Liver (tissue), 9 donors: ENCODE data around the gene PXMP4. TPM values are rescaled to one million over a fixed set of nuclear protein-coding genes. Genes with fewer than 3 reads are reported as not detected.

Experiments used
- DNase-seq: peaks from one replicate; pipeline ENCODE4 v3.0.0-alpha.2; 2017; ENCODE audit warnings: low spot score
- H3K27ac ChIP-seq, 2 donors: one replicate each; pipeline ENCODE4 v1.7.0; 2013; ENCODE audit warnings: inconsistent platforms in 2 of 2, low read length in 2 of 2, control low read depth in 1 of 2, low read depth in 1 of 2, mild to moderate bottlenecking in 1 of 2
- H3K27me3 ChIP-seq, 4 donors: one replicate each; pipeline versions ENCODE4 v1.6.1 to v1.7.0; 2013; ENCODE audit warnings: low read length in 3 of 4, inconsistent platforms in 1 of 4, mild to moderate bottlenecking in 1 of 4, moderate library complexity in 1 of 4; ENCODE audit not compliant: control insufficient read depth in 4 of 4, insufficient read depth in 4 of 4
- H3K36me3 ChIP-seq, 4 donors: one replicate each; pipeline versions ENCODE4 v1.6.1 to v1.7.0; 2013; ENCODE audit warnings: low read length in 3 of 4, mild to moderate bottlenecking in 3 of 4, low read depth in 1 of 4, moderate library complexity in 1 of 4; ENCODE audit not compliant: control insufficient read depth in 4 of 4, insufficient read depth in 3 of 4
- H3K4me1 ChIP-seq, 4 donors: one replicate each; pipeline versions ENCODE4 v1.6.1 to v1.7.0; 2013; ENCODE audit warnings: low read length in 3 of 4, mild to moderate bottlenecking in 3 of 4, moderate library complexity in 1 of 4; ENCODE audit not compliant: control insufficient read depth in 4 of 4, insufficient read depth in 4 of 4
- H3K4me3 ChIP-seq, 3 donors: one replicate each; pipeline versions ENCODE4 v1.6.1 to v1.7.0; 2013; ENCODE audit warnings: low read length in 3 of 3, control low read depth in 1 of 3, low read depth in 1 of 3, mild to moderate bottlenecking in 1 of 3
- H3K9ac ChIP-seq, 2 donors: one replicate each; pipeline ENCODE4 v1.7.0; 2013; ENCODE audit warnings: low read length in 2 of 2, mild to moderate bottlenecking in 2 of 2, moderate library complexity in 2 of 2, control low read depth in 1 of 2, low read depth in 1 of 2
- H3K9me3 ChIP-seq, 4 donors: one replicate each; pipeline versions ENCODE4 v1.6.1 to v1.7.0; 2013; ENCODE audit warnings: low read length in 3 of 4; ENCODE audit not compliant: control insufficient read depth in 4 of 4
- CTCF ChIP-seq: fragments of 150-350 bp; IDR thresholded peaks from 2 replicates; pipeline ENCODE4 v1.5.1; 2017; ENCODE audit warnings: improper control_type of control experiment, low read depth, low read length; ENCODE audit not compliant: missing input control
- EGR1 ChIP-seq, 2 donors: IDR thresholded peaks; 2 replicates each; pipeline ENCODE4 v1.6.1; 2016 to 2018; ENCODE audit warnings: antibody characterized with exemption in 2 of 2, low read depth in 2 of 2
- FOXA1 ChIP-seq: IDR thresholded peaks from 2 replicates; pipeline ENCODE4 v1.6.1; 2016; ENCODE audit warnings: antibody characterized with exemption
- FOXA2 ChIP-seq: IDR thresholded peaks from 2 replicates; pipeline ENCODE4 v1.6.1; 2016; ENCODE audit warnings: antibody characterized with exemption
- GABPA ChIP-seq, 2 donors: IDR thresholded peaks in 1 of 2; conservative IDR thresholded peaks in 1 of 2; 2 replicates each; pipeline ENCODE4 v1.6.1; 2016; ENCODE audit warnings: antibody characterized with exemption in 2 of 2, mild to moderate bottlenecking in 1 of 2, moderate library complexity in 1 of 2
- HNF4A ChIP-seq, 2 donors: conservative IDR thresholded peaks; 2 replicates each; pipeline ENCODE4 v1.6.1; 2016; ENCODE audit warnings: antibody characterized with exemption in 2 of 2, mild to moderate bottlenecking in 2 of 2
- HNF4G ChIP-seq: IDR thresholded peaks from 2 replicates; pipeline ENCODE4 v1.6.1; 2016; ENCODE audit warnings: antibody characterized with exemption
- JUND ChIP-seq, 2 donors: IDR thresholded peaks; 2 replicates each; pipeline ENCODE4 v1.6.1; 2016; ENCODE audit warnings: antibody characterized with exemption in 2 of 2
- MAX ChIP-seq: IDR thresholded peaks from 2 replicates; pipeline ENCODE4 v1.6.1; 2016; ENCODE audit warnings: antibody characterized with exemption
- NR2F2 ChIP-seq: IDR thresholded peaks from 2 replicates; pipeline ENCODE4 v1.6.1; 2016; ENCODE audit warnings: antibody characterized with exemption
- RAD21 ChIP-seq, 2 donors: IDR thresholded peaks; 2 replicates each; pipeline ENCODE4 v1.6.1; 2016; ENCODE audit warnings: antibody characterized with exemption in 2 of 2, mild to moderate bottlenecking in 2 of 2
- REST ChIP-seq: IDR thresholded peaks from 2 replicates; pipeline ENCODE4 v1.6.1; 2016; ENCODE audit warnings: antibody characterized with exemption, mild to moderate bottlenecking
- RXRA ChIP-seq, 2 donors: IDR thresholded peaks; 2 replicates each; pipeline ENCODE4 v1.6.1; 2017 to 2018; ENCODE audit warnings: antibody characterized with exemption in 2 of 2, mild to moderate bottlenecking in 1 of 2
- SP1 ChIP-seq: IDR thresholded peaks from 2 replicates; pipeline ENCODE4 v1.6.1; 2018; ENCODE audit warnings: antibody characterized with exemption, mild to moderate bottlenecking
- TAF1 ChIP-seq: conservative IDR thresholded peaks from 2 replicates; pipeline ENCODE4 v1.6.1; 2016; ENCODE audit warnings: antibody characterized with exemption, mild to moderate bottlenecking
- YY1 ChIP-seq: IDR thresholded peaks from 2 replicates; pipeline ENCODE4 v1.6.1; 2016; ENCODE audit warnings: antibody characterized with exemption, mild to moderate bottlenecking
- ZBTB33 ChIP-seq: IDR thresholded peaks from 2 replicates; pipeline ENCODE4 v1.6.1; 2016; ENCODE audit warnings: antibody characterized with exemption
- WGBS: extraction: QIAGEN DNeasy Blood & Tissue Kit; methylation state at CpG from one replicate; pipeline ENCODE4 v1.1.7; 2013; 5-methylcytosine and 5-hydroxymethylcytosine counted together
- polyA plus RNA-seq, 2 donors: library from polyadenylated mRNA; stranded (reverse) in 1 of 2; unstranded in 1 of 2; fragments of 200-250 nt in 1 of 2; fragments of >200 nt in 1 of 2; fragmentation: Nextera tagmentation in 1 of 2; extraction: Ambion mirVana in 1 of 2; gene quantifications; one replicate each; pipeline versions ENCODE4 v1.2.1 to v1.2.3, GENCODE V29; 2013 to 2015
- total RNA-seq, 2 donors: library from RNA; depleted of rRNA; stranded (reverse); fragments of >200 nt; gene quantifications; one replicate each; pipeline ENCODE4 v1.2.3, GENCODE V29; 2014
- donor health status: healthy.
- donor health status: healthy.
- donor health status: healthy.
- donor health status: healthy.
- donor health status: healthy.

The PXMP4 gene
- total and polyA plus RNA-seq, 4 donors: 5.5 to 16.0 (median 9.3) TPM

GRCh38 chr20:33658929-33659328 lies 61.2 kb downstream of the PXMP4 start:
- peaks cover 3 to 10% (median 7%) of the 10 kb centered on the region in 4 donors for H3K4me1 ChIP-seq
- no peak overlapping the region for H3K27ac ChIP-seq
- H3K27me3 ChIP-seq: no peaks in the 10 kb centered on the region
- TF ChIP-seq YY1 (no peak), RAD21 (IDR thresholded peaks at IDR 0.05) (no peak), MAX (no peak), HNF4A (conservative IDR thresholded peaks at IDR 0.05) (no peak), NR2F2 (no peak), GABPA (IDR thresholded peaks at IDR 0.05 in 1 of 2, conservative IDR thresholded peaks at IDR 0.05 in 1 of 2) (no peak), FOXA2 (no peak), HNF4G (no peak), ZBTB33 (no peak), JUND (IDR thresholded peaks at IDR 0.05) (no peak), REST (no peak), CTCF (no peak), TAF1 (no peak), SP1 (no peak), EGR1 (IDR thresholded peaks at IDR 0.05; ENCODE audit: low read depth in 2 of 2) (no peak)
- no peaks in the 10 kb centered on the region for H3K9me3 ChIP-seq
- DNase-seq: no peak
- H3K36me3 ChIP-seq: peaks cover 0 to 2% (median under 1%) of the 10 kb centered on the region in 4 donors
- H3K4me3 ChIP-seq: no peak overlapping the region
- H3K9ac ChIP-seq: no peak overlapping the region
- 95% methylated on average over 4 of the region's 4 CpGs for WGBS

- Histone ChIP-seq H3K27ac (no peak overlapping the region), H3K36me3 (peaks cover 0 to 2% (median under 1%) of the 10 kb centered on the region in 4 donors), H3K4me1 (peaks cover 3 to 11% (median 9%) of the 10 kb centered on the region in 4 donors), H3K9ac (no peak overlapping the region), H3K9me3 (no peaks in the 10 kb centered on the region), H3K4me3 (no peak overlapping the region), H3K27me3 (no peaks in the 10 kb centered on the region)
- TF ChIP-seq ZBTB33: no peak
- TF ChIP-seq RXRA (IDR thresholded peaks at IDR 0.05): no peak
- no peak for TF ChIP-seq CTCF
- no peak for TF ChIP-seq HNF4A (conservative IDR thresholded peaks at IDR 0.05)
- TF ChIP-seq FOXA1: no peak
- TF ChIP-seq GABPA (IDR thresholded peaks at IDR 0.05 in 1 of 2, conservative IDR thresholded peaks at IDR 0.05 in 1 of 2): no peak
- no peak for TF ChIP-seq FOXA2
- TF ChIP-seq NR2F2: no peak
- no peak for TF ChIP-seq MAX
- no peak for TF ChIP-seq EGR1 (IDR thresholded peaks at IDR 0.05; ENCODE audit: low read depth in 2 of 2)
- no peak for DNase-seq
- 98% methylated on average over 8 of the region's 8 CpGs for WGBS
Observed at GRCh38 chr20:33658510-33658909, 61.6 kb downstream of the PXMP4 start.
